Esophagus squamous epithelium (tissue), 4 donors: Measurements from ENCODE around the gene RYR3.

ENCODE experiments used
- CTCF ChIP-seq, 6 experiments: fragments of 450-650 bp in 4 of 6; fragments of 200-600 bp in 2 of 6; sonication (generic) in 2 of 6; IDR thresholded peaks; one replicate each; pipeline ENCODE4 v1.5.1; 2016 to 2019; ENCODE audit warnings: antibody characterized with exemption in 6 of 6, mild to moderate bottlenecking in 4 of 6, moderate library complexity in 4 of 6
- POLR2A ChIP-seq, 4 donors: fragments of 450-650 bp; IDR thresholded peaks; one replicate each; pipeline ENCODE4 v1.6.1; 2017; ENCODE audit warnings: antibody characterized with exemption in 4 of 4, mild to moderate bottlenecking in 4 of 4, moderate library complexity in 3 of 4

- TF ChIP-seq CTCF (IDR thresholded peaks at IDR 0.05) (no peak), POLR2A (IDR thresholded peaks at IDR 0.05) (no peak)
These were observed 11.3 kb downstream of the RYR3 start for GRCh38 chr15:33322091-33322490.
